HEK293 (cell line): ENCODE measurements around the gene SLC1A3.
A peak's percentile ranks its signal among the peaks of the same experiment; 100 is the strongest.

Source experiments
- CTCF ChIA-PET: fragments of 350-600 bp; formaldehyde crosslinking; extraction: SDS; loops from one replicate; lab custom pipeline; 2021; ENCODE audit warnings: antibody characterized with exemption; lab: Yijun Ruan, JAX
- POLR2A ChIA-PET: fragments of 300-600 bp; formaldehyde crosslinking; extraction: SDS; loops from one replicate; lab custom pipeline; 2020; ENCODE audit warnings: antibody characterized with exemption, inconsistent platforms; lab: Yijun Ruan, JAX
- H3K27ac ChIP-seq: fragments of 200-500 bp; sonication (Bioruptor generic); 2 replicates; pipeline ENCODE4 v1.5.1; 2014; ENCODE audit warnings: low read depth, low read length, control low read depth, inconsistent platforms; ENCODE audit errors: extremely low read depth
- H3K36me3 ChIP-seq, 2 experiments: fragments of 200-500 bp in 1 of 2; sonication (Bioruptor generic) in 1 of 2; 1 replicate in 1 of 2; 2 replicates in 1 of 2; pipeline ENCODE4 v1.5.1; 2014 to 2017; ENCODE audit warnings: inconsistent platforms in 2 of 2, low read length in 2 of 2; ENCODE audit not compliant: control insufficient read depth in 2 of 2, insufficient read depth in 1 of 2
- H3K4me1 ChIP-seq: fragments of 200-500 bp; sonication (Bioruptor generic); 2 replicates; pipeline ENCODE4 v1.5.1; 2014; ENCODE audit warnings: mild to moderate bottlenecking, low read length, inconsistent platforms; ENCODE audit not compliant: control insufficient read depth, insufficient read depth
- H3K4me3 ChIP-seq: 2 replicates; pipeline ENCODE4 v1.5.1; 2011; ENCODE audit warnings: low read depth, mild to moderate bottlenecking, control low read depth, low read length, moderate library complexity
- H3K9me3 ChIP-seq: fragments of 200-500 bp; sonication (Bioruptor generic); 2 replicates; pipeline ENCODE4 v1.5.1; 2014; ENCODE audit warnings: low read depth, low read length, inconsistent platforms; ENCODE audit not compliant: control insufficient read depth, insufficient read depth
- CTCF ChIP-seq: fragments of 450-650 bp; formaldehyde crosslinking; IDR thresholded peaks from 2 replicates; pipeline ENCODE4 v1.5.1; 2016; ENCODE audit warnings: missing biosample characterization, missing genetic modification characterization
- GFI1B ChIP-seq: fragments of 450-650 bp; formaldehyde crosslinking; IDR thresholded peaks from 2 replicates; pipeline ENCODE4 v1.5.1; 2016; ENCODE audit warnings: missing biosample characterization, missing genetic modification characterization
- SP2 ChIP-seq: fragments of 450-650 bp; formaldehyde crosslinking; IDR thresholded peaks from 2 replicates; pipeline ENCODE4 v1.5.1; 2016; ENCODE audit warnings: missing biosample characterization, missing genetic modification characterization
- TRIM28 ChIP-seq: IDR thresholded peaks from 2 replicates; pipeline ENCODE4 v1.6.1; 2011; ENCODE audit warnings: low read length, control low read depth, borderline replicate concordance
- ZIC2 ChIP-seq: fragments of 450-650 bp; formaldehyde crosslinking; IDR thresholded peaks from 2 replicates; pipeline ENCODE4 v1.5.1; 2016; ENCODE audit warnings: missing biosample characterization, missing genetic modification characterization
- ZNF112 ChIP-seq: fragments of 450-650 bp; formaldehyde crosslinking; IDR thresholded peaks from 2 replicates; pipeline ENCODE4 v1.5.0; 2017; ENCODE audit warnings: missing biosample characterization, missing genetic modification characterization
- ZNF121 ChIP-seq: fragments of 450-650 bp; formaldehyde crosslinking; IDR thresholded peaks from 2 replicates; pipeline ENCODE4 v1.5.1; 2016; ENCODE audit warnings: missing biosample characterization, missing genetic modification characterization
- ZNF341 ChIP-seq: fragments of 450-650 bp; formaldehyde crosslinking; IDR thresholded peaks from 2 replicates; pipeline ENCODE4; 2016; ENCODE audit warnings: low read depth, missing biosample characterization, missing genetic modification characterization
- ZNF366 ChIP-seq: fragments of 450-650 bp; formaldehyde crosslinking; conservative IDR thresholded peaks from 2 replicates; pipeline ENCODE4 v1.5.1; 2016; ENCODE audit warnings: missing biosample characterization, missing genetic modification characterization
- ZNF449 ChIP-seq: fragments of 450-650 bp; formaldehyde crosslinking; IDR thresholded peaks from 2 replicates; pipeline ENCODE4 v1.5.1; 2017; ENCODE audit warnings: missing biosample characterization, mild to moderate bottlenecking, missing genetic modification characterization, moderate library complexity
- ZNF501 ChIP-seq: fragments of 450-650 bp; formaldehyde crosslinking; IDR thresholded peaks from 2 replicates; pipeline ENCODE4 v1.5.1; 2016; ENCODE audit warnings: missing biosample characterization, missing genetic modification characterization
- ZNF521 ChIP-seq: fragments of 450-650 bp; formaldehyde crosslinking; IDR thresholded peaks from 2 replicates; pipeline ENCODE4 v1.5.1; 2017; ENCODE audit warnings: missing biosample characterization, mild to moderate bottlenecking, missing genetic modification characterization
- ZNF558 ChIP-seq: fragments of 450-650 bp; formaldehyde crosslinking; IDR thresholded peaks from 2 replicates; pipeline ENCODE4 v1.5.1; 2016; ENCODE audit warnings: missing biosample characterization, missing genetic modification characterization
- ZNF561 ChIP-seq: fragments of 450-650 bp; IDR thresholded peaks from 2 replicates; pipeline ENCODE4 v1.5.1; 2018; ENCODE audit warnings: missing biosample characterization, missing genetic modification characterization, borderline replicate concordance
- ZSCAN23 ChIP-seq: fragments of 450-650 bp; formaldehyde crosslinking; IDR thresholded peaks from 2 replicates; pipeline ENCODE4 v1.5.1; 2016; ENCODE audit warnings: missing biosample characterization, missing genetic modification characterization
- TF ChIP-seq, protein P1 (sequence below): fragments of 450-650 bp; formaldehyde crosslinking; IDR thresholded peaks from 2 replicates; pipeline ENCODE4 v1.5.1; 2016; ENCODE audit warnings: missing biosample characterization, missing genetic modification characterization
- TF ChIP-seq, protein P2 (sequence below): fragments of 450-650 bp; formaldehyde crosslinking; IDR thresholded peaks from 2 replicates; pipeline ENCODE4 v1.5.1; 2016; ENCODE audit warnings: missing biosample characterization, missing genetic modification characterization
- TF ChIP-seq, protein P3 (sequence below): fragments of 450-650 bp; formaldehyde crosslinking; conservative IDR thresholded peaks from 2 replicates; pipeline ENCODE4 v1.5.1; 2016; ENCODE audit warnings: low read depth, missing biosample characterization, missing genetic modification characterization

SLC1A3 gene

GRCh38 chr5:36691226-36691625, 84.8 kb downstream of the SLC1A3 start:
- H3K9me3 ChIP-seq, result no peaks in the 10 kb centered on the region
- ChIA-PET CTCF (interaction anchor here (0.6 to 14.4 kb wide), 24 partner anchors 22 to 524 kb away, joined by 3 to 352 read pairs (median 5); no protein-coding TSS in a partner anchor), POLR2A (interaction anchor here (0.7 to 1.2 kb wide), 4 partner anchors 12 to 539 kb away, joined by 3 to 7 read pairs (median 4); partner anchors contain the start of genes LMBRD2 and SKP2)
- H3K36me3 ChIP-seq, result peaks cover 0 to 3% of the 10 kb centered on the region in 2 experiments; a peak in 1 of 3 replicates
- TF ChIP-seq GFI1B (tag by site-specific recombination), result no peak
- TF ChIP-seq ZNF341 (tag by site-specific recombination), result no peak
- TF ChIP-seq ZNF521, result no peak
- TF ChIP-seq ZNF366, result 0 out of 2 replicates have a peak, but pooled peaks have one; percentile 20
- no peak for TF ChIP-seq ZNF561 (tag by site-specific recombination)
- no peak for TF ChIP-seq ZNF558 (tag by site-specific recombination)
- no peak overlapping the region for H3K27ac ChIP-seq
- H3K4me3 ChIP-seq, result no peak overlapping the region
- no peaks in the 10 kb centered on the region for H3K4me1 ChIP-seq

DNA sequence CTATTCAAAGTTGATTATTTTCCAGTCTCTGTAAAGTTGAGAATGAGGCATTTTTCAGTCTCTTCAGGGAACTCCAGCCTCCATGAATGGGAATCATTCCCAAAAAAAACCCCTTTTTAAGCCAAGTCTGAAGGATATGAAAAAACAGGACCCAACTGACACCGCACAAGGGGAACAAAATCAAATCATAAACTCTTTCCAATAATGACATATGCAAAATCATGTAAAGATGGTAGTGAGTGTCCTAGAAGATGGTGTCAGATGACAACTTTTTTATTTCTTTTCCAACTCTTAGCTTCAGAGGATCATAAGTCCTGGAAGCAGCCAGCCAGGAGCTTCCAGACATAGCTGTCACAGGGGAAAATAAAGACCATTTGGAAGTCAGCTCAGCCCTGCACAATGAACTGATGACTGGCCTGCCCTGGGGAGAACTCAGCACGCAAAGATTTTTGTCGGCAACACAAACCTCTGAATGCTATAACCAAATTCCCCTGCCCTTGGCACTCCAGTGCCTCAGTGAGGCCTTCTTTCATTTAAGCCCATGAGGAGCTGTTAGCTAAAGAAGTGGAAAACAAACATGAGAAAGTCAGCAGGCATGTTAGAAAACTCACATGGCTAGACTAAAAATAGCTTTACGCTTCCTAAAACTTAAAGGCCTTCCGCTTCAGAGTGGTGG, 85.4 kb downstream of the SLC1A3 start:
- H3K4me3 ChIP-seq, result no peak overlapping the region
- ChIA-PET POLR2A (interaction anchor here (1.4 kb wide), 1 partner anchor 85 kb away, joined by 5 read pairs; no protein-coding TSS in a partner anchor), CTCF (interaction anchor here (0.5 to 14.4 kb wide), 28 partner anchors 18 to 1712 kb away, joined by 3 to 352 read pairs (median 4); partner anchors contain the start of genes NADK2, NIPBL and SLC1A3)
- H3K36me3 ChIP-seq, result peaks cover 0 to under 1% of the 10 kb centered on the region in 2 experiments; a peak in 1 of 3 replicates
- TF ChIP-seq ZNF112 (no peak), ZNF449 (tag by site-specific recombination) (peak; percentile 55; the same call in 1 of the 2 replicates)
- TF ChIP-seq, protein P1, sequence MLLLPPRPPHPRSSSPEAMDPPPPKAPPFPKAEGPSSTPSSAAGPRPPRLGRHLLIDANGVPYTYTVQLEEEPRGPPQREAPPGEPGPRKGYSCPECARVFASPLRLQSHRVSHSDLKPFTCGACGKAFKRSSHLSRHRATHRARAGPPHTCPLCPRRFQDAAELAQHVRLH (tag by site-specific recombination), result no peak
- no peak overlapping the region for H3K27ac ChIP-seq
- no peaks in the 10 kb centered on the region for H3K4me1 ChIP-seq
- no peaks in the 10 kb centered on the region for H3K9me3 ChIP-seq

DNA sequence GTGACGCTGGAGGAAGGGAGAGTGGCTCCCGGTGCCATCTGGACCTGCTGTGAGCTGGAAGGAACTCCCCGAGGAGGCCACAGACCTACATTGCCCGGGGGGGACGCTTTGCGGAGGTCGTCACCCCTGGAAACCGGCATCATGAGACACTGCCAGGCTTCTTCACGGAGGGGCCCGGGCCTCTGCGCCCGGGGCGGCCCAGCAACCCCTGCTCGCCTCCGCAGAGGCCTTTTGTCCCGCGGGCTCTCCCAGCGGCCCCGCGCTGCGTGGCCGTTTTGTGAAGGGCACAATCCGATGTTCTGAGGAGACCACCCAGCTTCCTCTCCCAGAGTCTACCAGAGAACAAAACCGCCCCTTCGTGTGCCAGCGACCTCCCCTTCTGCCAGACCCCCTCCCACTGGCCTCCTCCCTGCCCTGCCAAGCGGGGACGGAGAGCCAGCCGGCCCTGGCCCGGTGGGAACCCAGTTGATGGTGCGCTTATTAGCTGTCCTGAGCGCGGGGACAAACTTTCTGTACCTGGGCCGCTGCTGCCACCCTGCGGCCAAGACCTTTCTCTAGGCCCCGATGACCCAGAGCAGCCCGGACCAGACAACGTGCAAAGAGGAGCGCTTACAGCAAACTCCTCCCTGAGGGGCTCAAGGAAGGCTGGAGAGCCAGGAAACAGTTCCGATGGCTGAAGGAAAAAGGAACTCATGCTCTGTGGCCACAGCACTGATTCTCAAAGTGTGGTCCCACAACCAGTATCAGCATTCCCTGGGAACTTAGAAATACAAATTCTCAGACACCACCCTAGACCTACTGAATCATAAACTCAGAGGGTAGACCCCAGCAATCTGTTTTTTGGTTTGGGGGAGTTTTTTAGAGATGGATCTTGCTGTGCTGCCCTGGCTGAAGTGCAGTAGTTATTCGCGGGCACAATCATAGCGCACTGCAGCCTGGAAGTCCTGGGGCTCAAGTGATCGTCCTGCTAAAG, 86.7 kb downstream of the SLC1A3 start:
- no peak overlapping the region; the same call in 1 of the 2 replicates for H3K27ac ChIP-seq
- H3K9me3 ChIP-seq, result no peaks in the 10 kb centered on the region
- CTCF ChIA-PET, result interaction anchor here (0.5 to 14.4 kb wide), 38 partner anchors 15 to 939 kb away, joined by 3 to 352 read pairs (median 4); partner anchors contain the start of genes NADK2, NIPBL and SLC1A3
- H3K4me1 ChIP-seq, result no peaks in the 10 kb centered on the region
- no peaks in the 10 kb centered on the region for H3K36me3 ChIP-seq
- 0 out of 2 replicates have a peak overlapping the region, but pooled peaks have one; percentile 1 for H3K4me3 ChIP-seq
- POLR2A ChIA-PET, result interaction anchor here (0.6 to 1.7 kb wide), 3 partner anchors 86 to 279 kb away, joined by 3 to 8 read pairs (median 5); no protein-coding TSS in a partner anchor
- TF ChIP-seq ZSCAN23 (tag by site-specific recombination) (no peak), SP2 (tag by site-specific recombination) (no peak), ZNF121 (peak; percentile 9; the same call in 1 of the 2 replicates), TRIM28 (no peak), ZNF501 (tag by site-specific recombination) (peak; percentile 27; the same call in 1 of the 2 replicates), CTCF (peak; percentile 83), ZIC2 (tag by site-specific recombination) (0 out of 2 replicates have a peak, but pooled peaks have one; percentile 18)
- TF ChIP-seq, protein P2, sequence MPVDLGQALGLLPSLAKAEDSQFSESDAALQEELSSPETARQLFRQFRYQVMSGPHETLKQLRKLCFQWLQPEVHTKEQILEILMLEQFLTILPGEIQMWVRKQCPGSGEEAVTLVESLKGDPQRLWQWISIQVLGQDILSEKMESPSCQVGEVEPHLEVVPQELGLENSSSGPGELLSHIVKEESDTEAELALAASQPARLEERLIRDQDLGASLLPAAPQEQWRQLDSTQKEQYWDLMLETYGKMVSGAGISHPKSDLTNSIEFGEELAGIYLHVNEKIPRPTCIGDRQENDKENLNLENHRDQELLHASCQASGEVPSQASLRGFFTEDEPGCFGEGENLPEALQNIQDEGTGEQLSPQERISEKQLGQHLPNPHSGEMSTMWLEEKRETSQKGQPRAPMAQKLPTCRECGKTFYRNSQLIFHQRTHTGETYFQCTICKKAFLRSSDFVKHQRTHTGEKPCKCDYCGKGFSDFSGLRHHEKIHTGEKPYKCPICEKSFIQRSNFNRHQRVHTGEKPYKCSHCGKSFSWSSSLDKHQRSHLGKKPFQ, result 0 out of 2 replicates have a peak, but pooled peaks have one; percentile 34
- TF ChIP-seq, protein P3, sequence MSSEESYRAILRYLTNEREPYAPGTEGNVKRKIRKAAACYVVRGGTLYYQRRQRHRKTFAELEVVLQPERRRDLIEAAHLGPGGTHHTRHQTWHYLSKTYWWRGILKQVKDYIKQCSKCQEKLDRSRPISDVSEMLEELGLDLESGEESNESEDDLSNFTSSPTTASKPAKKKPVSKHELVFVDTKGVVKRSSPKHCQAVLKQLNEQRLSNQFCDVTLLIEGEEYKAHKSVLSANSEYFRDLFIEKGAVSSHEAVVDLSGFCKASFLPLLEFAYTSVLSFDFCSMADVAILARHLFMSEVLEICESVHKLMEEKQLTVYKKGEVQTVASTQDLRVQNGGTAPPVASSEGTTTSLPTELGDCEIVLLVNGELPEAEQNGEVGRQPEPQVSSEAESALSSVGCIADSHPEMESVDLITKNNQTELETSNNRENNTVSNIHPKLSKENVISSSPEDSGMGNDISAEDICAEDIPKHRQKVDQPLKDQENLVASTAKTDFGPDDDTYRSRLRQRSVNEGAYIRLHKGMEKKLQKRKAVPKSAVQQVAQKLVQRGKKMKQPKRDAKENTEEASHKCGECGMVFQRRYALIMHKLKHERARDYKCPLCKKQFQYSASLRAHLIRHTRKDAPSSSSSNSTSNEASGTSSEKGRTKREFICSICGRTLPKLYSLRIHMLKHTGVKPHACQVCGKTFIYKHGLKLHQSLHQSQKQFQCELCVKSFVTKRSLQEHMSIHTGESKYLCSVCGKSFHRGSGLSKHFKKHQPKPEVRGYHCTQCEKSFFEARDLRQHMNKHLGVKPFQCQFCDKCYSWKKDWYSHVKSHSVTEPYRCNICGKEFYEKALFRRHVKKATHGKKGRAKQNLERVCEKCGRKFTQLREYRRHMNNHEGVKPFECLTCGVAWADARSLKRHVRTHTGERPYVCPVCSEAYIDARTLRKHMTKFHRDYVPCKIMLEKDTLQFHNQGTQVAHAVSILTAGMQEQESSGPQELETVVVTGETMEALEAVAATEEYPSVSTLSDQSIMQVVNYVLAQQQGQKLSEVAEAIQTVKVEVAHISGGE (tag by site-specific recombination), result peak; percentile 56; the same call in 1 of the 2 replicates
